Endothelial cell of umbilical vein (primary cell): ENCODE measurements around the gene RTN4RL1. TPM values are rescaled to one million over a fixed set of nuclear protein-coding genes. Genes with fewer than 3 reads are reported as not detected.
A peak's percentile ranks its signal among the peaks of the same experiment; 100 is the strongest.

Experiments used
- BruUV-seq: library from RNA; stranded (reverse); fragments of 400-500 nt; replicated peaks from 2 replicates; lab custom pipeline; 2021; lab: Mats Ljungman, UMichigan
- CTCF ChIA-PET: fragments of 300-600, 350-600 bp; sonication (Branson Sonifier 250); formaldehyde crosslinking; loops from one replicate; lab custom pipeline; 2021; ENCODE audit warnings: antibody characterized with exemption, inconsistent platforms; lab: Charles Lee
- POLR2A ChIA-PET: fragments of 300-600, 350-600 bp; sonication (Branson Sonifier 250); formaldehyde crosslinking; loops from one replicate; lab custom pipeline; 2021; ENCODE audit warnings: antibody characterized with exemption, inconsistent platforms; lab: Charles Lee
- DNase-seq: peaks from one replicate; pipeline ENCODE4 v3.0.0-alpha.2; 2011; ENCODE audit warnings: low read depth, low spot score
- FAIRE-seq: peaks from 2 replicates; lab custom pipeline; 2011; peaks lifted over from hg19 to GRCh38; lab: Jason Lieb, UNC
- H2AFZ ChIP-seq: 2 replicates; pipeline ENCODE4 v1.6.0; 2012; ENCODE audit warnings: low read depth, low read length, control low read depth, inconsistent platforms
- H3K27ac ChIP-seq: 2 replicates; pipeline ENCODE4 v1.5.1; 2011; ENCODE audit warnings: low read depth, mild to moderate bottlenecking, control low read depth, low read length, moderate library complexity; ENCODE audit not compliant: insufficient read depth
- H3K27me3 ChIP-seq, 2 experiments: 2 replicates each; pipeline versions ENCODE4 v1.6.0 to v1.6.1; 2011; ENCODE audit warnings: low read length in 2 of 2, mixed read lengths in 1 of 2; ENCODE audit not compliant: control insufficient read depth in 2 of 2, insufficient read depth in 2 of 2
- H3K36me3 ChIP-seq, 2 experiments: 2 replicates in 1 of 2; 3 replicates in 1 of 2; pipeline ENCODE4 v1.5.1; 2011; ENCODE audit warnings: low read length in 2 of 2, mild to moderate bottlenecking in 1 of 2, moderate library complexity in 1 of 2; ENCODE audit not compliant: control insufficient read depth in 2 of 2, insufficient read depth in 2 of 2; ENCODE audit errors: extremely low read depth in 1 of 2
- H3K4me1 ChIP-seq: 3 replicates; pipeline ENCODE4 v1.5.1; 2011; ENCODE audit warnings: mild to moderate bottlenecking, low read length; ENCODE audit not compliant: control insufficient read depth, insufficient read depth; ENCODE audit errors: extremely low read depth
- H3K4me2 ChIP-seq: 2 replicates; pipeline ENCODE4 v1.6.1; 2011; ENCODE audit warnings: low read length, control low read depth, mixed read lengths; ENCODE audit not compliant: insufficient read depth
- H3K4me3 ChIP-seq, 3 experiments: fragments of 200-600 bp in 1 of 3; sonication (generic), shearing (Covaris generic) in 1 of 3; replicated peaks in 1 of 3; 2 replicates each; pipeline ENCODE4 v1.5.1; 2011 to 2016; ENCODE audit warnings: control low read depth in 3 of 3, low read length in 3 of 3, mild to moderate bottlenecking in 2 of 3, inconsistent platforms in 1 of 3, low read depth in 1 of 3, moderate library complexity in 1 of 3; ENCODE audit not compliant: insufficient read depth in 1 of 3
- H3K79me2 ChIP-seq: 2 replicates; pipeline ENCODE4 v1.6.0; 2012; ENCODE audit warnings: low read length, inconsistent platforms; ENCODE audit not compliant: control insufficient read depth, insufficient read depth
- H3K9ac ChIP-seq: replicated peaks from 2 replicates; pipeline ENCODE3; 2011; ENCODE audit warnings: low read length, control low read depth; ENCODE audit not compliant: insufficient read depth; ENCODE audit errors: extremely low read depth
- H3K9me1 ChIP-seq: replicated peaks from 3 replicates; pipeline ENCODE4 v1.6.0; 2011; ENCODE audit warnings: mild to moderate bottlenecking, low read length; ENCODE audit not compliant: control insufficient read depth, insufficient read depth; ENCODE audit errors: extremely low read depth
- H3K9me3 ChIP-seq: replicated peaks from 2 replicates; pipeline ENCODE4 v1.5.1; 2012; ENCODE audit warnings: low read length, inconsistent platforms; ENCODE audit not compliant: control insufficient read depth, insufficient read depth
- H4K20me1 ChIP-seq: replicated peaks from 2 replicates; pipeline ENCODE3; 2011; ENCODE audit warnings: mild to moderate bottlenecking, low read length; ENCODE audit not compliant: control insufficient read depth, insufficient read depth; ENCODE audit errors: extremely low read depth
- CTCF ChIP-seq, 2 donors: IDR thresholded peaks; 1 replicate in 1 of 2; 2 replicates in 1 of 2; pipeline ENCODE4 v1.5.1; 2011; ENCODE audit warnings: low read length in 2 of 2, mild to moderate bottlenecking in 2 of 2, moderate library complexity in 2 of 2, control low read depth in 1 of 2, inconsistent platforms in 1 of 2, low read depth in 1 of 2; ENCODE audit not compliant: insufficient read depth in 1 of 2; ENCODE audit errors: extremely low read depth in 1 of 2
- EZH2 ChIP-seq: IDR thresholded peaks from 2 replicates; pipeline ENCODE4 v1.6.1; 2012; ENCODE audit warnings: borderline replicate concordance, low read depth, mild to moderate bottlenecking, moderate library complexity, low read length, inconsistent platforms; ENCODE audit not compliant: severe bottlenecking
- dilution Hi-C: fragments of 300-500 bp; cut with MboI; formaldehyde crosslinking; loops from one replicate; pipeline ENCODE4 v1.15.0; 2019; ENCODE audit warnings: low sequenced_read_pairs; ENCODE audit not compliant: extremely low pct_ligation_motif_present
- intact Hi-C: fragments of 100-400 bp; cut with micrococcal nuclease; formaldehyde crosslinking; loops from one replicate; pipeline ENCODE4 v1.10.0; 2022
- polyA plus RNA-seq, 4 experiments: library from polyadenylated mRNA; depleted of rRNA in 3 of 4; stranded (reverse) in 3 of 4; unstranded in 1 of 4; fragments of >200 nt; gene quantifications; 2 replicates each; pipeline versions ENCODE4 v1.2.1 to v1.2.3, GENCODE V29; 2011 to 2012; ENCODE audit warnings: missing spikeins in 1 of 4
- total RNA-seq: library from RNA; stranded (reverse); gene quantifications from 2 replicates; pipeline ENCODE4 v1.2.3, GENCODE V29; 2021

The RTN4RL1 gene
- total and polyA plus RNA-seq, 2 donors (not counting 3 experiments of a cell fraction or from before 2014, with no cell fraction given): 0.04 TPM; not detected in 1

DNA sequence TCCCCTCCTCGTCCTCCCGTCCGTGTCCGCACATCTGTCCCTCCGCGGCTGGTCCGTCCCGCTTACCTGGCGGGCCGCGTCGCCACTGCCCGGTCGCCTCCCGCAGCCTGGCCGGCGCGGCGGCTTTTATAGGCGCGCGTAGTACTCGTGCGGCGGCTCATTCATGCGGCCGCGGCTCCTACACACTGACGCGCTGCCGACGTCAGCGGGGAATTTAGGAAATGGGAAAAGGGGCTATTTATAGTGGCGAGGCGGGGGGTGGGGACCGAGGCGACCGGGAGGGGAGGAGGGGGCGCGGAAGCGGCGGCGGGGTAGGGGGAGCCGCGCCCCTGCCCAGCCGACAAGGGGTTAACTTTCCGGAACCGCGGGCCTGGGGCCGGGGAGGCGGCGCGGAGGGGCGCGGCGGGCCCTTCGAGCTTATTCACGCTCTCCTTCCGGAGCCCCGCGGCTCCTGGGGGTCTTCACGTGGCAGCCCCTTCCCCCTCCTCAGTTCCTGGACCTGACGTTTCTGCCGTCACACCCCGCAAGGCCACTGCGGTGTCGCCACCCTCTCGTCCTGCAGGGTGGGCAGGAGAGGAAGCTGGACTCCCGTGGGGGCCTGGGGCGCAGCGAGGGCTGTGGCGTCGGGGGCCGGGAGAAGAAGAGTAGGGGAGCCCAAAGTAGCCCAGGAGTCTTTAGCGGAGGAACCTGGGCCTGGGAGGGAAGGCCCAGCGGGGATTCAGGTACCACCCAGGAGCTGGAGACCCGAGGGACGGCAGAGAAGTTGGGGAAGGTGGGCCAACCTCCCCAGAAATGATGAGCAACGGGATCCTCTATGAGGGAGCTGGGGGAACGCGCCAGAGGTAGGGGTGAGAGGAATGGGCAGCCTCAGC lies 26.2 kb upstream of the RTN4RL1 start:
- peak overlapping the region in 1 of 3 experiments; percentile 40 for H3K4me3 ChIP-seq
- no peaks in the 10 kb centered on the region for H3K9me1 ChIP-seq
- ChIA-PET POLR2A (no interaction called here), CTCF (interaction anchor here (0.9 to 2.7 kb wide), 5 partner anchors 42 to 302 kb away, joined by 3 to 27 read pairs (median 3); no protein-coding TSS in a partner anchor)
- H3K27me3 ChIP-seq: peaks cover 2 to 11% of the 10 kb centered on the region in 2 experiments
- dilution Hi-C loops: no loop called here
- no peak overlapping the region for H3K9ac ChIP-seq
- H3K4me2 ChIP-seq: no peak overlapping the region
- TF ChIP-seq EZH2: peak; percentile 76
- TF ChIP-seq CTCF (IDR thresholded peaks at IDR 0.05; ENCODE audit: extremely low read depth in 1 of 2, insufficient read depth in 1 of 2, low read depth in 1 of 2, low read length in 2 of 2): no peak
- intact Hi-C loops: loop anchor here (5.0 kb wide), 2 partner anchors 286 to 366 kb away; partner anchors contain the start of genes SGSM2 and TSR1
- H3K79me2 ChIP-seq: peaks cover 5% of the 10 kb centered on the region
- no peak overlapping the region for H3K27ac ChIP-seq
- DNase-seq: no peak
- no peaks in the 10 kb centered on the region for H3K9me3 ChIP-seq
- no peak overlapping the region for H2AFZ ChIP-seq
- no peaks in the 10 kb centered on the region for H3K36me3 ChIP-seq
- H4K20me1 ChIP-seq: no peaks in the 10 kb centered on the region
- peaks cover 25% of the 10 kb centered on the region for H3K4me1 ChIP-seq
- no peak for FAIRE-seq
- no TSS peak for BruUV-seq
